H9 (cell line): Measurements from ENCODE around the gene MAP1B. TPM values are rescaled to one million over a fixed set of nuclear protein-coding genes. Genes with fewer than 3 reads are reported as not detected.

ENCODE experiments used
- DNase-seq: peaks from one replicate; pipeline ENCODE4 v3.0.0-alpha.2; 2017
- H2AFZ ChIP-seq: one replicate; pipeline ENCODE4 v1.6.1; 2013; ENCODE audit warnings: mild to moderate bottlenecking, low read length, control low read depth, moderate library complexity
- H2AK5ac ChIP-seq: 2 replicates; pipeline ENCODE4 v1.6.1; 2013; ENCODE audit warnings: low read length, control low read depth, mixed read lengths; ENCODE audit not compliant: insufficient read length
- H2BK120ac ChIP-seq: one replicate; pipeline ENCODE4 v1.6.1; 2013; ENCODE audit warnings: low read depth, mild to moderate bottlenecking, low read length, control low read depth, inconsistent platforms; ENCODE audit not compliant: poor library complexity, severe bottlenecking
- H2BK12ac ChIP-seq: 2 replicates; pipeline ENCODE4 v1.6.1; 2013; ENCODE audit warnings: low read length, control low read depth, mixed read lengths, low read depth; ENCODE audit not compliant: insufficient read length
- H2BK15ac ChIP-seq: 2 replicates; pipeline ENCODE4 v1.6.1; 2013; ENCODE audit warnings: low read depth, low read length, control low read depth
- H2BK20ac ChIP-seq: one replicate; pipeline ENCODE4 v1.6.1; 2013; ENCODE audit warnings: low read depth, mild to moderate bottlenecking, low read length, control low read depth, inconsistent platforms; ENCODE audit not compliant: poor library complexity, severe bottlenecking
- H2BK5ac ChIP-seq: 2 replicates; pipeline ENCODE4 v1.6.1; 2013; ENCODE audit warnings: low read length, control low read depth, mixed read lengths; ENCODE audit not compliant: insufficient read length
- H3K14ac ChIP-seq: 2 replicates; pipeline ENCODE4 v1.6.1; 2013; ENCODE audit warnings: low read length, control low read depth; ENCODE audit not compliant: insufficient read depth
- H3K18ac ChIP-seq: 2 replicates; pipeline ENCODE4 v1.6.1; 2013; ENCODE audit warnings: low read depth, mild to moderate bottlenecking, mixed read lengths, low read length, control low read depth; ENCODE audit not compliant: insufficient read length
- H3K23ac ChIP-seq: 2 replicates; pipeline ENCODE4 v1.6.1; 2013; ENCODE audit warnings: low read length, control low read depth, mixed read lengths, low read depth; ENCODE audit not compliant: insufficient read length
- H3K23me2 ChIP-seq: 2 replicates; pipeline ENCODE4 v1.6.1; 2013; ENCODE audit warnings: low read depth, mild to moderate bottlenecking, mixed read lengths, low read length, control low read depth; ENCODE audit not compliant: insufficient read length, poor library complexity, severe bottlenecking
- H3K27ac ChIP-seq: 2 replicates; pipeline ENCODE4 v1.5.1; 2013; ENCODE audit warnings: low read length, control low read depth, mixed read lengths, low read depth; ENCODE audit not compliant: insufficient read length
- H3K27me3 ChIP-seq: 2 replicates; pipeline ENCODE4 v1.6.1; 2013; ENCODE audit warnings: low read length, control low read depth, inconsistent platforms; ENCODE audit not compliant: insufficient read depth
- H3K4ac ChIP-seq: 2 replicates; pipeline ENCODE4 v1.6.1; 2013; ENCODE audit warnings: low read depth, mild to moderate bottlenecking, control low read depth, inconsistent platforms, low read length, moderate library complexity
- H3K4me1 ChIP-seq: 2 replicates; pipeline ENCODE4 v1.6.1; 2013; ENCODE audit warnings: low read length, control low read depth, inconsistent platforms; ENCODE audit not compliant: insufficient read depth
- H3K4me2 ChIP-seq: 2 replicates; pipeline ENCODE4 v1.6.1; 2013; ENCODE audit warnings: low read length, control low read depth, mixed read lengths; ENCODE audit not compliant: insufficient read length, insufficient read depth
- H3K56ac ChIP-seq: 2 replicates; pipeline ENCODE4 v1.6.1; 2013; ENCODE audit warnings: low read depth, mild to moderate bottlenecking, mixed read lengths, low read length, control low read depth; ENCODE audit not compliant: insufficient read length
- H3K79me1 ChIP-seq: 2 replicates; pipeline ENCODE4 v1.6.1; 2013; ENCODE audit warnings: low read depth, mild to moderate bottlenecking, moderate library complexity, low read length, control low read depth, inconsistent platforms; ENCODE audit not compliant: insufficient read depth, poor library complexity, severe bottlenecking
- H3K79me2 ChIP-seq: 2 replicates; pipeline ENCODE4 v1.6.1; 2013; ENCODE audit warnings: low read length, control low read depth, inconsistent platforms; ENCODE audit not compliant: insufficient read depth
- H3K9ac ChIP-seq: 2 replicates; pipeline ENCODE4 v1.6.1; 2013; ENCODE audit warnings: low read length, control low read depth, mixed read lengths; ENCODE audit not compliant: insufficient read length; ENCODE audit errors: extremely low read depth
- H3K9me3 ChIP-seq: one replicate; pipeline ENCODE4 v1.6.1; 2013; ENCODE audit warnings: low read depth, low read length, inconsistent platforms; ENCODE audit not compliant: control insufficient read depth
- H3T11ph ChIP-seq: one replicate; pipeline ENCODE4 v1.6.1; 2013; ENCODE audit warnings: mild to moderate bottlenecking, low read length, control low read depth, inconsistent platforms
- H4K20me1 ChIP-seq: one replicate; pipeline ENCODE4 v1.6.1; 2013; ENCODE audit not compliant: control insufficient read depth, insufficient read length, insufficient read depth
- H4K5ac ChIP-seq: 2 replicates; pipeline ENCODE4 v1.6.1; 2013; ENCODE audit warnings: low read depth, mild to moderate bottlenecking, mixed read lengths, low read length, control low read depth; ENCODE audit not compliant: insufficient read length
- H4K8ac ChIP-seq: replicated peaks from 2 replicates; pipeline ENCODE4 v1.6.1; 2013; ENCODE audit warnings: low read length, control low read depth, mixed read lengths, low read depth; ENCODE audit not compliant: insufficient read length
- H4K91ac ChIP-seq: 2 replicates; pipeline ENCODE4 v1.6.1; 2013; ENCODE audit warnings: low read depth, mild to moderate bottlenecking, moderate library complexity, mixed read lengths, low read length, control low read depth; ENCODE audit not compliant: insufficient read length
- H3K27ac Mint-ChIP-seq, 3 experiments: 2 replicates in 2 of 3; 3 replicates in 1 of 3; pipeline ENCODE4 v1.8.0; 2020 to 2021; ENCODE audit warnings: mixed read lengths in 3 of 3, mild to moderate bottlenecking in 1 of 3, moderate library complexity in 1 of 3
- H3K27me3 Mint-ChIP-seq: 2 replicates; pipeline ENCODE4 v1.8.0; 2021; ENCODE audit warnings: low read depth, mild to moderate bottlenecking, moderate library complexity, mixed read lengths
- H3K36me3 Mint-ChIP-seq, 3 experiments: 2 replicates in 2 of 3; 3 replicates in 1 of 3; pipeline ENCODE4 v1.8.0; 2020 to 2021; ENCODE audit warnings: low read depth in 3 of 3, mixed read lengths in 3 of 3; ENCODE audit not compliant: insufficient read depth in 1 of 3
- H3K4me1 Mint-ChIP-seq, 2 experiments: 2 replicates each; pipeline ENCODE4 v1.8.0; 2020; ENCODE audit warnings: mixed read lengths in 2 of 2
- H3K4me3 Mint-ChIP-seq, 2 experiments: 2 replicates in 1 of 2; 3 replicates in 1 of 2; pipeline ENCODE4 v1.8.0; 2020 to 2021; ENCODE audit warnings: mild to moderate bottlenecking in 2 of 2, mixed read lengths in 2 of 2, moderate library complexity in 1 of 2
- H3K9me3 Mint-ChIP-seq, 2 experiments: 2 replicates in 1 of 2; 3 replicates in 1 of 2; pipeline ENCODE4 v1.8.0; 2020; ENCODE audit warnings: mild to moderate bottlenecking in 2 of 2, mixed read lengths in 2 of 2, moderate library complexity in 1 of 2
- CTCF ChIP-seq: fragments of 200-600 bp; sonication (generic); conservative IDR thresholded peaks from 3 replicates; pipeline ENCODE4 v1.8.0; 2021; ENCODE audit warnings: antibody characterized with exemption, mild to moderate bottlenecking
- WGBS: extraction: QIAGEN DNeasy Blood & Tissue Kit; methylation state at CpG from one replicate; pipeline ENCODE4 v1.1.7; 2013; ENCODE audit warnings: missing lambda C conversion rate, low lambda C conversion rate, mixed read lengths; ENCODE audit not compliant: insufficient read length; ENCODE audit errors: extremely low coverage; 5-methylcytosine and 5-hydroxymethylcytosine counted together
- total RNA-seq: library from RNA; stranded (reverse); gene quantifications from 2 replicates; pipeline ENCODE4 v1.2.1, GENCODE V29; 2021

MAP1B gene
- total RNA-seq, 1 experiment from 2014 or later = 67.5 TPM

- H3K27ac ChIP-seq = no peak overlapping the region
These were observed 53.1 kb downstream of the MAP1B start for GRCh38 chr5:72160329-72160728.

More at GRCh38 chr5:72160329-72160728, 53.1 kb downstream of the MAP1B start:
- TF ChIP-seq CTCF = no peak
- DNase-seq = no peak
- H3K23me2 ChIP-seq = no peaks in the 10 kb centered on the region
- no peak overlapping the region for H2BK5ac ChIP-seq
- H2AK5ac ChIP-seq = no peak overlapping the region
- no CpG with 5 or more reads among the region's 1 CpG for WGBS
- H3K56ac ChIP-seq = no peak overlapping the region
- no peak overlapping the region for H3K27ac Mint-ChIP-seq
- H3K9ac ChIP-seq = no peak overlapping the region
- H3K23ac ChIP-seq = no peak overlapping the region
- H3K4me2 ChIP-seq = no peak overlapping the region
- H3K27me3 ChIP-seq = no peaks in the 10 kb centered on the region
- peaks cover 2% of the 10 kb centered on the region for H3K4me1 ChIP-seq
- no peak overlapping the region for H3K18ac ChIP-seq
- H4K8ac ChIP-seq = no peak overlapping the region
- H4K5ac ChIP-seq = no peak overlapping the region
- peaks cover 0 to 5% (median 3%) of the 10 kb centered on the region in 3 experiments; a peak in 5 of 7 replicates for H3K36me3 Mint-ChIP-seq
- H4K91ac ChIP-seq = no peak overlapping the region
- H3K9me3 ChIP-seq = no peaks in the 10 kb centered on the region
- no peaks in the 10 kb centered on the region for H3K9me3 Mint-ChIP-seq
- H2BK120ac ChIP-seq = no peak overlapping the region
- no peak overlapping the region for H2BK15ac ChIP-seq
- no peak overlapping the region for H3T11ph ChIP-seq
- no peaks in the 10 kb centered on the region for H4K20me1 ChIP-seq
- no peak overlapping the region for H2AFZ ChIP-seq
- no peaks in the 10 kb centered on the region for H3K79me1 ChIP-seq
- H3K4me3 Mint-ChIP-seq = no peak overlapping the region
- H3K4me1 Mint-ChIP-seq = peaks cover 26 to 29% of the 10 kb centered on the region in 2 experiments
- H3K4ac ChIP-seq = no peak overlapping the region
- H3K79me2 ChIP-seq = no peaks in the 10 kb centered on the region
- no peak overlapping the region for H3K14ac ChIP-seq
- H3K27me3 Mint-ChIP-seq = no peaks in the 10 kb centered on the region
- no peak overlapping the region for H2BK20ac ChIP-seq
- no peak overlapping the region for H2BK12ac ChIP-seq
